GM03348 (cell line): ENCODE data around the gene SRSF9.
"Not testable (repeated sequence)": the region's sequence is repeated elsewhere in the genome, so short reads cannot be mapped to it uniquely, and the experiment has no call there.

Experiments
- DNase-seq: peaks from one replicate; pipeline ENCODE4 v3.0.0; 2012; ENCODE audit warnings: low spot score

SRSF9 gene

DNA sequence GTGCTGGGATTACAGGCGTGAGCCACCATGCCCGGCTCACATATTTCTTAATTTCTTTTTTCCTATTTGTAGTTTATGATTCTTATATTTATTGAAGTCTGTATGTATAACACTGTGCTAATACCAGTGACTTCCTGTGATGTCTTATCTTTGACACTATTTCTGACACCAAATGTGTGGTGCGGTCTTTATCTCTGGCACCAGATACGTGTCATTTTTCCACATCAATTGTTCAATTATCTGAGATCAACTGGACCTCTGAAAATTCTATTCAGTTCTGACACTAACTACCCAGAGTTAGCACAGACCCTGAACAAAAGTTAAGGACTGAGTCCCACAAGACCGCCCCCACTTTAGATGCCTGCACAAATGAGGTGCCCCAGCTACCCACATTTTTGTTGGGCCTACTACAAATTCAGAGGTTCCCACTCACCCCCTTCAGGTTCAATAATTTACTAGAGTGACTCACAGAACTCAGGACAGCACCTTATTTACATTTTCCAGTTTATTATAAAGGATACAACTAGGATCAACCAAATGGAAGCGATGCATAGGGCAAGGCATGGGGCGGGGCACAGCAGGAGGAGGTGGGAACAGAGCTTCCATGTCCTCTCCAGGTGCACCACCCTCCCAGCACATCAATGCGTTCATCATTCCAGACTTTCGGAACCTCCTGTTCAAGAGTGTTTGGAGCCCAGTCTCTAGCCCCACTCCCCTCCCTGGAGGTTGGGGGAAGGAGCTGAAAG lies 11.6 kb upstream of the SRSF9 start:
- DNase-seq: no peak

DNA sequence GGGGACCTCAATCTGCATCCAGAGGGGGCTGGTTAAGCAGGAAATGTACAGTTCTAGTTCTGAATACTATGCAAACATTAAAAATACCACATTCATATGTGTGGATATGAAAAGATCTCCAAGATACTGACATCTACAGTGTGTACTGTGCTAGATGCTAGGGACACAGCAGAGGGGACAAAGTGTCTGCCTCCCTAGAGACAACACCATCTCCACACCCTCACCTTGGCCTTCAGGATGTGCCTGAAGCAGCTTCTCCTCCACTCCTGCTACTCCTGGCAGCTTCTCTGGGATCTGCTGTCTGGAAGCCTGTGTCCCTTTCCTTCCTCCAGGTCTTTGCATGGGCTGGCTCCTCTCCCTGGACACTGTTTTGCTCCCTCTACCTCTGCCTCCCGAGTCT lies 10.7 kb upstream of the SRSF9 start:
- DNase-seq: no peak

DNA sequence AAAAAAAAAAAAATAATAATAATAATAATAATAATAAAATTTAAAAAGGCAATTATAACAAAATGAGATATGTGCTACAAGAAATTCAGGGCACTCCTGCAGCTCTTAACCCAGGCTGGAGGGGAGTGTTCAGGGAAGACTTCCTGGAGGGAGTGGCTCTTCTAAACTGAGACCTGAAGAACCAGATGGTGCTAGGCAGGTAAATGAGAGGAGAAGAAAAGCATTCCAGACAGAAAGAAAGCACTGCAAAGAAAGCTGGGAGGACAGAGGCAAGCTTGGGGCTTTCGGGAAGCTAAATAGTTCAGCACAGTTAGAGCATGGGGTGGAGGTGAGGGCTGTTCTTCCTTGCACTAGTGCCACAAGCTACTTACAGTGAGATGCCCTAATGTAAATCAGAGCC lies 9.9 kb upstream of the SRSF9 start:
- DNase-seq: no peak

DNA sequence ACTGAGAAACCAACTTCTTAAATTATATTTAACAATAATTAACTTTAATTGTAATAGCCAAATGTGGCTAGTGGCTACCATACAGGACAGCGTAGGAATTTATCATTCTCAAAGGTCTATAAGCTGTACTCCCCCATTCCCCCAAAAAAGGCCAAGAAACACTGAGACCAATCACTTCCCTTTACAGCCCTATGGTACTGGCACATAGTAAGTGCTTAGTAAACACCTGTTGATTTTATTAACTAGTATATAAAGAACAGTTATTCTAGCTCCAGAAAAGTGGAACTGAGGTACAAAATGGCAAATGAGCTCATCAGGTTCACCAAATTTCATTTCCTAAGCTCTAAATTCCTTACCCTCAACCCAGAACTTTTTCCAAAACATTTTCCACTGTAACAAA lies 6.1 kb upstream of the SRSF9 start:
- DNase-seq: no peak

DNA sequence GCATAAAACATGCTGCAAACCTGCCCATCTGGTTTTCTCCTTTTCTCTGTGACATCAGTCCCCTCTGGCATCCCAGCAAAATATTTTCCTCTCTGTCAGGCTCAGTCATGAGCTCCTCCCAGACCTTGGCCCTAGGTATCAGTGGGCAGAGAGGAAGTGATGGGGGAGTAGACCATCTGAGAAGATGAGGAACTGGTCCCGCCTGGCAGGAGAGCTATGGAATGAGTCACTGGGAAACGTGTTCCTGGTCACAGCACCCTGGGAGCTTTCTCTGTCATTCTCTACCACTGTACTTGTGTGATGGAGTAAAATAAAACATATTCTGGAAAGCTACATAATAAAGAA lies 5.0 kb upstream of the SRSF9 start:
- DNase-seq: peak; percentile 74

DNA sequence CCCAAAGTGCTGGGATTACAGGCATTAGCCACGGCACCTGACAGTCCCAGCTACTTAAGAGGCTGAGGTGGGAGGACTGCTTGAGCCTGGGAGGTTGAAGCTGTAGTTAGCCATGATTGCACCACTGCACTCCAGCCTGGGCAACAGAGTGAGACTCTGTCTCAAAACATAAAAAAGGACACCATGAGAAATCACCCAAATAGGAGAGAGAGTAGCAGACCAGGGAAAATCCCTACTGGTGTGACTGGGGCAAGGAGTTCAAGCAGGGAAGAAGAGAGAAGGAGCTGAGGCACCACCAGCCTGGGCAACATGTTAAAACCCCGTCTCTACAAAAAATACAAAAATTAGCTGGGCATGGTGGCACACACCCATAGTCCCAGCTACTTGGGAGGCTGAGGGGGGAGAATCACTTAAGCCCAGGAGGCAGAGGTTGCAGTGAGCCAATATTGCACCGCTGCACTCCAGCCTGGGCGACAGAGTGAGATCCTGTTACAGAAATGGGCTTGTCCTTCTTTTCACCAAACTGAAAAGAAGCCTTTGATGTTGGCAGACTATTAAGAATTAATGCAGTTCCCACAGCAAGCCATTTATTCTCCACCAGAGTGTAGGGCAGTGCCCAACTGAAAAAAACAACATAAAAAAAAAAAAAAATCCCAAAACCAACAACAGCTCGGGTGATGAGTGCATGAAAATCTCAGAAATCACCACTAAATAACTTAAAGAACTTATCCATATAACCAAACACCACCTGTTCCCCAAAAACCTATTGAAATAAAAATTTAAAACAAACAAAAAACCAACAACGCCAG lies 4.5 kb upstream of the SRSF9 start:
- DNase-seq: no peak

DNA sequence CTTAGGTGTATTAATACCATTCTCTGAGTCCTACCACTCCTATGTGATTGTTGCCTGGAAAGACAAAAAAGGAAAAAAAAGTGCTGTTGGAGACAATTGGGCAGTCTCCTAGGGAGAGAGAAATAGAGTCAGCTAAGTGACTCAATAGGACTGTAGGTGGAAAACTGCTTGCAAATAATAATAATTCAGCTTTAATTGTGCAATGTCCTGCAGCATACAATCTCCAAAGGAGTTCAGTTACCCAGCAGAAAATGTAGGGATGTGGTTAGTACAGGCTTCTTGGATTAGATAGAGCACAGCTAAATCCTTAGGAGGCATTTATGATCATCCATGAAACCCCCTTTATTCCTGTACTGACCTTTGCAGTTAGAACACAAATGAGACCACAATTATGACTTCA lies 3.0 kb upstream of the SRSF9 start:
- DNase-seq: no peak

DNA sequence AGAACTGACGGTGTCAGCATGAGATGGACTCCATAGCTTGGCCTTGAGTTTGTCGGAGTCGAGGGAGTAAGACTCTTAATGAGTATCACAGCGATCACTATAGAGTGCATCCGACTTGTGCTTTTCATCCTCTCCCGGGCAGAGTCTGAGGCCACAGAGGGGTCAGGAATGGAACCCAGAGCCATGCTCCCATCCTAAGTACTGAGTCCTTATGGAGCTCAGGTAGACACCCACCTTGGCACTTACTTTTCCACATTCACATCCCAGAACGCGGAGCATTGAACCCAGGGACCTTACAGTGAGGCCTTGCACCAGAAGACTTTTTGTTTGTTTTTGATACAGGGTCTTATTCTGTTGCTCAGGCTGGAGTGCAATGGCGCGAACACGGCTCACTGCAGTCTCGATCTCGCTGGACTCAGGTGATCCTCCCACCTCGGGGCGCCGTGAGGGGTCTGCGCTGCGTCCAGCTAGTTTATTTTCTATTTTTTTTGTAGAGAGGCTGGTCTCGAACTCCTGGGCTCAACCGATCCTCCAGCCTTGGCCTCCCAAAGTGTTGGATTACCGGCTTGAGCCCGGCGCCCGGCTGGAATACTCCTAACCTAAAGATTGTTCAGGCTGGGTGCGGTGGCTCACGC lies 719 bp upstream of the SRSF9 start:
- no peak for DNase-seq

DNA sequence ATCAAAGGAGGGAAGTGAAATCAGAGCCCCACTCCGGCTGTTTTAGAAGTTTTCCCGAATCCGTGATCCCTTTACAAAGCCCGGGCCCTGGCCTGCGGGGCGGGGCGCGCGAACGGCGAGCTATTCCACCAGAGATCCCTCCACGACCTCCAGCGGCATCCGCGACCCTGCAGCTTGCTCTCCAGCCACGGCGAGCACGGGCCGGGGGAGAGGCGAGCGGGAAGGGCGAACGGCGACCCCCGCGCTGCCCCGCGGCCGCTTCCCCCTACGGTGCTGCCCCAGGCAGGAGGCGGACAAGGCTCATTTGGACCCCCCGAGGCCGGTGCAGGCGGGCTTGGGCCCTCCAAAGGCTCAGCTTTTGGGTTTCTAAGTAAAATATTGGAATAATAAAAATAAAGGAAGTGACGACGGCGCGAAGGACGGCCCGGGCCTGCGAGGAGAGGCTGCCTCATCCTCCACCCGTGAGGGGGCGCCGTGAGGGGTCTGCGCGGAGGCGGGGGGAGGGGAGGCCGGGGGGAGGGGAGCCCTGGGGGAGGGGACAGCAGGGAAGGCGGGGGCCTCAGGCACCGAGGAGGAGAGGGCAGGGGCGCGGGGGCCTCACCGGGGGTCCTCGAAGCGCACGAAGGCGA lies 613 bp downstream of the SRSF9 start:
- peak; percentile 64 for DNase-seq

DNA sequence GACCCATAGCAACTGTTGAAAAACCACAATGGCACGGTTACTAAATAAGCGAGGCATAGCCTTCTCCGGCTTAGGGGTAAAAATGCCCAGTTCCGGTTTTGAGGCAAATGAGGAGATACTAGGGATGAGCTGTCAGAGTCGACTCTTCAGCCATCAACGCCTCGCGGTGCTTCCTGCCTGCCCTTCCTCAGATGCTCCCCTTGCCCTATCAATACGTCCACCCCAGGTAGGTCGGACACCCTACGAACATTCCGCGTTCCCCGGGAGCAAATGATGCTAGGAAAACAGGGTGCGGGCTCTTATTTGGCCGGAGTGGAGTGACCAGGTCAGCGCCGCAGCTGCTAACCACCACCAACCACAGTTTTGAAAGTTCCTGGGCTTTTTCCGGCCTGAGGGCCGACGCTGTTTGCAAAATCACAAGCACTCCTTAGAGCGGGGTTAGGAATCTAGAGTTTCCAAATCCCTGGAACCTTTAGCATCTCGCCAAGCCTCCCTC lies 1.2 kb downstream of the SRSF9 start:
- DNase-seq: peak; percentile 56

DNA sequence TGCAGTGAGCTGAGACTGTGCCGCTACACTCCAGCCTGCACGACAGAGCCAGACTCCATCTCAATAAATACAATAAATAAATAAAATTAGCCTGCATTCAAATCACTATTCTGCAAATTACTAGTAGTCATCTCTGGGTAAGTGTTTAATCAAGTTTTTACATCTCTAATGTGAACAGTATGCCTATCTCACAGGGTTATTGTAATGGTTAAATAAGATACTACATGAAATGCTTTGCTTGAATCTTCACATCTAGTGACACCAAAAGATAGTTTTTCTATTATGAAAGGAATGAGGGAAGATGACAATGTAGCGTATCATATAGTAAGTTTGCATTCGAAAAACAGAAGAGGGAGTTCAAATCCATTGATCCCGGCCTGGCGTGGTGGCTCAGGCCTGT lies 2.1 kb downstream of the SRSF9 start:
- no peak for DNase-seq

DNA sequence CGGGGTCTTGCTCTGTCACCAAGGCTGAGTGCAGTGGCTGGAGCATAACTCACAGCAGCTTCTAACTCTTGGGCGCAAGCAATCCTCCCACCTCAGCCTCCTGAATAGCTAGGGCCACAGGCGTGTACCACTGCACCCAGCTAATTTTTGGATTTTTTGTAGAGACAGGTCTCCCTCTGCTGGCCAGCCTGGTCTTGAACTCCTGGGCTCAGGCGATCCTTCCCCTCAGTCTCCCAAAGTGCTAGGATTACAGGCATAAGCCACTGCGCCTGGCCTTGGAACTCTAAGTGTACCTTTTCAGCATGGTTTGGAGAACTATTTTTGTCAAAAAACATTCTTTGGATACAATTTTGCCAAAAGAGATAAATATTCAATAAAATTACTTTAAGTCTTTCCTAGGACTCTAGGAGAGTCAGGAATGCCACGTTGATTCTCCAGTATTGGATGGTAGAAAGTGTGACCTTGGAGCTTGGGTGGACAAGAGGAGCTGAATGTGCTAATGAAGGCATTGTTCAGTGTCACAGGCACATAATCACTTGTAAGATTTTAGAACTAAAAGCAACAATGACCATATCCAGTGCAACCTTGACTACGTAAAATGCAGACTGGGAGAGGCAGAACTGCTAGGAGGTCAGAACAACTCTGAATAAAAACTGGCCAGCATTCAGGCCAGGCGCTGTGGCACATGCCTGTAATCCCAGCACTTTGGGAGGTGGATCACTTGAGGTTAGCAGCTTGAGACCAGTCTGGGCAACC lies 2.8 kb downstream of the SRSF9 start:
- peak; percentile 15 for DNase-seq

DNA sequence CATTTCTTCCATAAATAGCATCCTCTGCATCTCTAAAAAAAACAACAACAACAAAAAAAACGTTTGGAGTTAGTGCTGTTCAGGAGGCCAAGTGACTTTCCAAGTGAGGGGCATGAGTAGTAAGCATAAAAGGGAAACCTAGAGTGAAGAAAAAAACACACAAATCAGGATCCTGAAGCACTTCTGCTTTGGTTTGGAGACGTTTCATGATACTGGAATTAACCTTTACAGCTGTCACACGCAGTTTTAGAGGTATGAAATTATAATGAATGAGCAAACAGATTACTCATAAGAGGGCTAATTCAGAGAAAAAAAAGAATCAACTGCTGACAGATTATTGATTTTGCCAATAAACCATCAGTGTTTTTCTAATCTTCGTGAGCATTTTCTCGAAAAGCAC lies 3.8 kb downstream of the SRSF9 start:
- no peak for DNase-seq

DNA sequence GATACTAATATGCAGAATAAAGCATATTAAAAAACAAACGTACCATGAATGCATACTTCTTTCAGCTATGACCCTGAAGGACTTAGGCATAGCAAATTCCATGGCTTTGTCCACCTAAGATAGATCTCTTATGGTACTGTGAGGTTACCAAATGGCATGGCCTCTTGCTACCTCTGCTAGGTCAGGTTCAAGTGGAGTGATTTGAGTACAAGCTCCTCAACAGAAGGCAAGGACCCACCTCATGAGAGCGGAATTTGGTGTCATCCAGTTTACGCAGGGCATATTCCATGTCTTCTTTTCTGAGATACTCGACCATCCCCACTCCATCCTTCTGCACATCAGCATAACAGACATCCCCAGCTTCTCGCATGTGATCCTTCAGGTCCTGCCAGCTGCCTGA lies 5.8 kb downstream of the SRSF9 start:
- no peak for DNase-seq

DNA sequence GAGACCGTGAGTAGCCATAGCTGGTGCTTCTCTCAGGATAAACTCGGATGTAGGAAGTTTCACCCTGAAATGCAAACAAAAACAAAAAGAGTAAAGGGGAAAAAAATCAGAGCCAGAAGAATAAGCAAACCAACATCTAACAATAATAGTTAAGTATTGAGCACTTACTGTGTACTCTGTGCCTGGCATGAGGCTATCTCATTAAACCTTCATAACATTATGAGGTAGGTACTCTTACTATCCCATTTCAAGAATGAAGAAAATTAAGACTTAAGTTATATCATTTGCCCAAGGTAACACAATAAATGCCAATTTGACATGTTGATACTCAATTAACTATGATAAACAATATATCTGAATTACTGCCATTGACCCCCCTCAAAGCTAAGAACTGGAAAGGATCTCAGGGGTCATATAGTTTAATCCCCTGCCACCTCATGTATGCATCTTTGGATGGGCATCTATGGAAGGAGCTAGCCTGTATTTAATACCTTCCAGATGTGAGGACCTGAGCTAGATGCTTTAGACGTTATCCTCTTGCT lies 7.4 kb downstream of the SRSF9 start:
- DNase-seq: no peak

DNA sequence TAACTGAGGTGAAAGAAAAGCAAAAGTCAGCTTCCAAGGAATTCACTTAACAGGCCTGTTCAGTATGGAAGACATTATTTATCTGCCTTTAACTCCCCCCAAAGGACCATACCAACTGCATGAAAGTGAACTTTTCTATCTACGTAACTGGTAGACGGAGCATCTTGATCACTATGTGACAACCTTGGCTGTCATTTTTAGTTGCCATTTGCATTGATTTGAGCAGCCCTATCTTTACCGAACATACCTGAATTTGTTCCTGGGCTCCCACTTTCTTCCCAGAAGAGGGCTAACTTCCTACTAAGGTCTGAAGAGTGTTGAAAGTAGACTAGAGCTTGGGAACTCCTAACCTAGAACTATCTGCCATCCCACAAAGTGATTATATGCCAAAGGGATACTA lies 9.4 kb downstream of the SRSF9 start:
- no peak for DNase-seq

DNA sequence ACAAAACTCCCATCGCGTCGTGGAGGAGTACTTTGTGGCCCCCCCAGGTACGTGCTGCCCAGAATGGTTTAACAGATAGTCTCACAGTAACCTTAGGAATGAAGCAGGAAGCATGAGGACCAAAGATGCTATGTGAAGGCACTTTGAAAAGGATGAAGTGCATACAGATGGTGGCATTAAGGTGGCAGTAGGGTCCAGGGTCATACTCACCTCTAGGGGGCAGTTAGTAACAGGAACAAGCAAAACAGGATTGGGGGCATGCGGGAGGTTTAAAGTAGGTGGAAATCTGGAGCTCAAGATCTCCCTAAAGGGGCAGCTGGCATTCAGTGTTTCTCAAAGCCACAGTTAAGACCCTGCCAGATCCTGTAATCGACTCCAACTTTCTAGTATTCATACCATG lies 12.4 kb downstream of the SRSF9 start:
- peak; percentile 14 for DNase-seq

DNA sequence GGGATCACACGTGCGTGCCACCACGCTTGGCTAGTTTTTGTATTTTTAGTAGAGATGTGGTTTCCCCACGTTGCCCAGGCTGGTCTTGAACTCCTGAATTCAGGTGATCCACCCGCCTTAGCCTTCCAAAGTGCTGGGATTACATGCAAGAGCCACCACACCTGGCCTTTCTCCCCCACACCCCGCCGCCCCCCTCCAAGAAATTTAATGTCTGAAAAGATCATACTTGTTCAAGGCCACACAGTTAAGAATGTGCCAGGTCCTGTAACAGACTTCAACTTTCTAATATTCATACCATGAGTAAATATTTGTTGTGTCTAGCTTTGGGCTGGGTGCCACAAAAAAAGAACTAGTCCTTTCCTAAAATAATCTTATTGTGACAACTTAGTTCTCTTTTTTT lies 14.2 kb downstream of the SRSF9 start:
- no peak for DNase-seq

DNA sequence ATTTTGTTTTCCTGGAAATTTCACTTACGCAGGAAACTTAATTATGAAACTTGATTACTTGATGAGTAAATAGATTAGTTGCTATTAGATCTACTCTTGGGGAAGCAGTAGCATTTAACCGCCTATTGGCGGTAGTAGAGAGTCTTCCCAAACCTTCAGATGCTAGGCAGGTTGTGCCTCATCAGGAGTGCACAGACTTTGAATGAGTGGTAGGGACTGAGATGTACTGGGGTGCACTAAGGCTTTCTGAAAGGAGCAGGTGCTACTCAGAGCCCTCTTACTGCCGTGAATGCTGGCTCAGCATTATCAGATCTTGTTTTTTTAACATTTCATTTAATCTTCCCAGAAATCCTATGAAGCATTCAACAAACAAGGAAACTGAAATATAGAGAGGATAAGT lies 15.6 kb downstream of the SRSF9 start:
- peak; percentile 42 for DNase-seq

DNA sequence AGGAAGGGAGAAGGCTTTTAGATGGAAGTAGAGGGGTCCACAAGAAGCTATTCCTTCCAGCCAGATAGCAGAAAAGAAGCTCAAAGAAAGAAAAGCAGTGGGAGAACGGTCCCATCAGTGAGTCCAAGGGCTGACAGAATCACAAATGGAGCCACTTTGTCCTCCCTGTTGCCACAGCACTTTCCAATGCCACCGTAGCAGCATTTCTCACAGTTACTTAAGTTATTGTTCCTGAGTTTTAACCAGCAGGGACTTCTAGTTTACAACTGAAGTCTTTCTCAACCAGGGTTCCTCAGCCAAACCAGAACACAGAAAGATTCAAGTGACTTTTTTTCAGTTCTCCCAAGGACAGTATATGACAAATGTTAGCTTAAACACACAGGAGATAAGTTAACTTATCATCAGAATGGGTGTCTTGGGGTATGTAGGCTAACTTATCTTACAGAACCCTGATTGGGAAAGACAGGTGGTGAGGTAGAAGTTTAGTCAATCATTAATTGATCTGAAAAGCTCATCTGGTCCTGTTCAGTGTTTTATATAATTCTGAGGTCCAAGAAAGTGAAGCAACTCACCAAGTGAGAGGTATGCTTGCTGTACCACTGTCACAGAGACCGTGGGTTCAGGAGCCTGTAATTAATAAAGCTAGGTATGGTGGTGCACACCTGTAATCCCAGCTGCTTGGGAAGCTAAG lies 16.3 kb downstream of the SRSF9 start:
- DNase-seq: no peak

DNA sequence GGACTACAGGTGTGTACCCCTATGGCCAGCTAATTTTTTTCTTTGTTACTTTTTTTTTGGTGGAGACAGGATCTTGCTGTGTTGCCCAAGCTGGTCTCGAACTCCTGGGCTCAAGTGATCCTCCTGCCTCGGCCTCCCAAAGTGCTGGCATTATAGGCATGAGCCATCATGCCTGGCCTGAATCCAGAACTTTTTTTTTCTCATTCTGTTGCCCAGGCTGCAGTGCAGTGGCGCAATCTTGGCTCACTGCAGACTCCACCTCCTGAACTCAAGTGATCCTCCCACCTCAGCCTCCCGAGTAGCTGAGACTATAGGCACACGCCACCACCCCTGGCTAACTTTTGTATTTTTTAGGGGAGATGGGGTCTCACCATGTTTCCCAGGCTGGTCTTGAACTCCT lies 17.0 kb downstream of the SRSF9 start:
- DNase-seq: not testable (repeated sequence)
